Inflammatory macrophage treated with lipopolysaccharide for 1 hour (primary cell): ENCODE data around the gene PADI3.
A peak's percentile ranks its signal among the peaks of the same experiment; 100 is the strongest.
"Not testable (repeated sequence)": the region's sequence is repeated elsewhere in the genome, so short reads cannot be mapped to it uniquely, and the experiment has no call there.

ENCODE experiments used
- DNase-seq, 2 donors: peaks; one replicate each; pipeline ENCODE4 v3.0.0-alpha.2; 2020 to 2022

Gene PADI3

GRCh38 chr1:17217607-17218006 lies 31.3 kb upstream of the PADI3 start:
- no peak for DNase-seq

GRCh38 chr1:17218939-17219338 lies 30.0 kb upstream of the PADI3 start:
- DNase-seq = no peak

GRCh38 chr1:17220287-17220686 lies 28.6 kb upstream of the PADI3 start:
- no peak for DNase-seq

GRCh38 chr1:17222557-17222956 lies 26.3 kb upstream of the PADI3 start:
- no peak for DNase-seq

- no peak for DNase-seq
Observed at GRCh38 chr1:17224434-17224833, 24.5 kb upstream of the PADI3 start.

- DNase-seq = no peak
Observed at GRCh38 chr1:17225140-17225539, 23.8 kb upstream of the PADI3 start.

GRCh38 chr1:17227358-17227915 lies 21.5 kb upstream of the PADI3 start:
- no peak for DNase-seq

GRCh38 chr1:17228619-17229018 lies 20.3 kb upstream of the PADI3 start:
- no peak for DNase-seq

GRCh38 chr1:17229379-17229778 lies 19.5 kb upstream of the PADI3 start:
- no peak for DNase-seq

- DNase-seq = no peak
Observed at GRCh38 chr1:17230106-17230505, 18.8 kb upstream of the PADI3 start.

- DNase-seq = peak in 1 of 2 donors; percentile 28
Observed at GRCh38 chr1:17230671-17231310, 18.1 kb upstream of the PADI3 start.

GRCh38 chr1:17232759-17233661 lies 15.9 kb upstream of the PADI3 start:
- DNase-seq = peak in 1 of 2 donors; percentile 13

- DNase-seq = peak; percentile 80 to 89
Observed at GRCh38 chr1:17233675-17234320, 15.1 kb upstream of the PADI3 start.

- DNase-seq = no peak
Observed at GRCh38 chr1:17234405-17234804, 14.5 kb upstream of the PADI3 start.

GRCh38 chr1:17235135-17235885 lies 13.6 kb upstream of the PADI3 start:
- no peak for DNase-seq

- peak; percentile 70 to 98 for DNase-seq
Observed at GRCh38 chr1:17236779-17237560, 11.9 kb upstream of the PADI3 start.

- DNase-seq = no peak
Observed at GRCh38 chr1:17237561-17237903, 11.4 kb upstream of the PADI3 start.

- peak; percentile 23 to 60 for DNase-seq
Observed at GRCh38 chr1:17239420-17239819, 9.5 kb upstream of the PADI3 start.

GRCh38 chr1:17241011-17241779 lies 7.7 kb upstream of the PADI3 start:
- DNase-seq = not testable (repeated sequence)

- not testable (repeated sequence) for DNase-seq
Observed at GRCh38 chr1:17241780-17242074, 7.2 kb upstream of the PADI3 start.

- DNase-seq = no peak
Observed at GRCh38 chr1:17243274-17243673, 5.6 kb upstream of the PADI3 start.
